T follicular helper cell (primary cell): ENCODE data around the gene MAML2.
"Not testable (repeated sequence)": the region's sequence is repeated elsewhere in the genome, so short reads cannot be mapped to it uniquely, and the experiment has no call there.

Experiments used
- DNase-seq: peaks from one replicate; pipeline ENCODE4 v3.0.0-alpha.2; 2020; ENCODE audit warnings: low read depth

MAML2 gene

DNA sequence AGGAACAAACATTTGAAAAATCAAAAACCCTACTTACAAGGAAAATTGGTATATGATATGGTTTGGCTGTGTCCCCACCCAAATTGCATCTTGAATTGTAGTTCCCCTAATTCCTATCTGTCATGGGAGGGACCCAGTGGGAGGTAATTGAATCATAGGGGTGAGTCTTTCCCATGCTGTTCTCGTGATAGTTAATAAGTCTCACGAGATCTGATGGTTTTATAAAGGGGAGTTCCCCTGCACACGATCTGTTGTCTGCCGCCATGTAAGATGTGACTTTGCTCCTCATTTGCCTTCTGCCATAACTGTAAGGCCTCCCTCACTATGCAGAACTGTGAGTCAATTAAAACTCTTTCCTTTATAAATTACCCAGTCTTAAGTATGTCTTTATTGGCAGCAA is 74.5 kb downstream of the MAML2 start:
- DNase-seq: not testable (repeated sequence)

GRCh38 chr11:96267496-96268032 is 75.4 kb downstream of the MAML2 start:
- no peak for DNase-seq

DNA sequence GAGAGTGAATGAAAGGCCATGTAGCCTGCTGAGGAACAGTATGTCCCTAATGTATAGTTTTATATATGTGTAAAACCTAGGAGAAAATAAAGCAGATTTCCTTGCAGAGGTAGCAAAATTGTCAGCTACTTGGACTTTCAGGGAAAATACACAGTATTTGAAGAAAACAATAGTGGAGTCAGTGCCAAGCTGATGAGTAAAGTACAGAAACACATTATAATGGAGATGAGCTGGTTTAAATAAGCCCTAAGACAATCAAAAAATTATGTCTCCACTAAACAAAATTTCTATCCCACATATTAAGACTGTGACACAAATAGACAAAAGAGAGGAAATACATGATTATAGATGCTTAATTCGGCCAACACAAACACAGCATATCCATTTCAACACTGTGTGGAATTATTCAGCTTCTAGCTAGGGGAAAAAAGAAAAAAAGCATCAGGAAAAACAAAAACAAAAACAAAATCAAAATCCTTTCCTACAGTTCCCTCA is 75.9 kb downstream of the MAML2 start:
- DNase-seq: no peak

DNA sequence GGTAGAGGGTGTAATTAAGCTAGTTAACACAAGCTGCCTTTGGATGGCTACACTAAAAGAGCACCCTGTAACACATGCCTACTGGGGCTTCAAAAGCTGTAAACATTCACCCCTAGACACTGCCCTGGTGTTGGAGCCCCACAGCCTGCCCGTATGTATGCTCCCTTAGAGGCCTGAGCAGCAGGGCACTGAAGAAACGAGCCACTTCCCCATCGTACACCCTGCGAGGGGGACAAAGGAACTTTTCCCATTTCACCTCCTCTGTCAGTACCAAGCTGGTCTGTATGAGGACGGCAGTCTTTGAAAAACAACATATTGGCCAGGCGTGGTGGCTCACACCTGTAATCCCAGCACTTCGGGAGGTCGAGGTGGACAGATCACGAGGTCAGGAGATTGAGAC is 77.0 kb downstream of the MAML2 start:
- no peak for DNase-seq

DNA sequence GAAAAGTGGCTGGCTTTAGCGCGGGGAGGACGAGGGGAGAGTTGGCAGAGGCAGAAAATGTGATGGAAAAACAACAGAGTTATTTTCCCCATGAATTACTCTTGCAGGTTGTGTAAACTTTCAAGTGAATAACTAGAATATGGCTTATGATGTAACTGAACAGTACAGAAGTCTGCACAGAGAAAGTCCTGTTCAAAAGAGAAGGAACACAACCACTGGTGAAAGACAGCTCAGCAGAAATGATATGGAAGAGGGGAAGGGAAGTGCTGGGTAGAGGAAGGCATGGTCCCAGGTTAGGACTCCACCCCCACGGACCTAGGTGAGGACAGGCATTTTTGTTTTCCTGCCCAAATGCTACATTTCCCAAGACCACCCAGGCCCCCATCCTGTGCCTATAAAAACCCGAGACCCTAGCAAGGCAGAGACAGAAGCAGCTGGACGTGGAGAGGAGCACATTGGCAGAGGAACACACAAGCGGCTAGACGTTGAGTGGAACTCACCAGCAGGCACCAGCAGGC is 77.7 kb downstream of the MAML2 start:
- no peak for DNase-seq

- DNase-seq: no peak
Observed at GRCh38 chr11:96264364-96264763, 78.6 kb downstream of the MAML2 start.

- no peak for DNase-seq
Observed at GRCh38 chr11:96263238-96263763, 79.7 kb downstream of the MAML2 start.

- no peak for DNase-seq
Observed at GRCh38 chr11:96260532-96260931, 82.5 kb downstream of the MAML2 start.

DNA sequence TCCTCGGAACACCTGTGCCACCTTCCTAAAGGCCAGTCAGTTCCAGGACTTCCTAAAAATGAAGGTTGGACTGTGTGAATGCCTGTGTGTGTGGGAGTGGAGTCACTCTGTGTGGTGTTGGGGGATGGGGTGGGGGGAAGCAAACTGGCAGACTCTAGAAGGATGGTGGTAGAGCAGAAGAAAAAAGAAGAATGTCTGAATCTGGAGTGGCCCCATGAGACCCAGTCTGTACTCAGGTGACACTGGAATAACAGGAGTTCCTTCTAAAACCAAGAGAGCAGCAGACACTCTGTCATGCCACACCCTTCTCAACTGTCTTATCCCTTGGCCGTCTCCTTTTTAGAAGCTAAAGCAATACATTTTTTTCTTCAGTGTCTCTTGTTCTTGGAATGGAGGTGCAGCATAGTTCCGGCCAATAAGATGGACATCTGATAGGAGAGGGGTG is 82.9 kb downstream of the MAML2 start:
- DNase-seq: no peak

GRCh38 chr11:96259134-96259830 is 83.7 kb downstream of the MAML2 start:
- no peak for DNase-seq

GRCh38 chr11:96257972-96258934 is 84.7 kb downstream of the MAML2 start:
- peak; percentile 26 for DNase-seq

DNA sequence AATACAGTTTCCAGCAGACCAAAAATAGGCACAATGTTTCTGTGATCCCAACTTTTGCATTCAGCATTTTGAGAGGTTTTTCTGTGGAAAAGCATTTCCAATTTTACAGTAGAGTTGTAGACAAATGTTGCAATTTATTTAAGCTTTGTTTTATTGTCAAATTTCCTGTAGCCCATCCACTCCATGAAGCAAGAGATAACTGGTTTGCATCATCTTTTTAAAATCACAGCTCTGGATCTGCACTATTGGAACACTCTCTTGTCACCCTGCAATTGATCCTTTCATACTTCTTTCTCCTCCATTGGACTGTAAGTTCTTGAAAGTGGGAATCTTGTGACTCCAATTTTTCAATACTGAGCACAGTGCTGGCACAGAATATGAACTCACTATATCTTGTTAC is 86.0 kb downstream of the MAML2 start:
- no peak for DNase-seq

DNA sequence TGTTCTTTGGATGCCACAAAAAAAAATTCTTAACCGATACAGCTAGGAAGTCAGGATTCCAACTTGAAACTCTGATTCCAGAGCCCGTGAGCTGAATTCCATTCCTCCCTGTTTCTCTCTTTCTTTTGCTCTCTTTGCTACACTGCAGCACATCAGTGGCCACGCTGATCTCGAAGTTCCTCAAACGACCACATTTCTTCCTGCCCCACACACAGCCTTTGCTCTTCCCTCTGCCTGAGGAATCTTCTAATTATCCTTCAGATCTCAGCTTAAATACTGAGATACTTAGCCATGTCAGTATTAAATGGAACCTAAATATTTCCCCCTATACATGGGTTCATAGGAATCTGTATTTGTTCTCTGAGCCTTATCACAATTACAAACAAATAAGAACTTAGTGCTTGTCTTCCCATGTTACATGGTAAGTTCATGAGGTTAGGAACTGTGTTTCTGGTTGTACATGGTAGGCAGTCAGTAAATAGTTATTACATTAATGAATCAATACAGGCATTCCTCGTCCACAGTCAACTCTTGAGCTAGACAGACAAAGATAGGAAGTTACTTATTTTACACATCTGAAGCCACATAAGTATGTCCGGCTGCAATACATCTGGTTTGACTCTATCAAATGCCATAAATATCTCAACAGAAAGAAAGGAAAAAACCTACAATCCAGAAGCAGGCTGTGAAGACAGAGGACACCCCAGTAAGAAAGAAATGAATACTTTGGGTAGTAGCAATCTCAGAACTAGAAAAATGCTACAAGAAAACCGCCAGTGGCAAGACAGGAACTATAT is 86.6 kb downstream of the MAML2 start:
- DNase-seq: no peak

GRCh38 chr11:96254854-96255253 is 88.1 kb downstream of the MAML2 start:
- DNase-seq: no peak

DNA sequence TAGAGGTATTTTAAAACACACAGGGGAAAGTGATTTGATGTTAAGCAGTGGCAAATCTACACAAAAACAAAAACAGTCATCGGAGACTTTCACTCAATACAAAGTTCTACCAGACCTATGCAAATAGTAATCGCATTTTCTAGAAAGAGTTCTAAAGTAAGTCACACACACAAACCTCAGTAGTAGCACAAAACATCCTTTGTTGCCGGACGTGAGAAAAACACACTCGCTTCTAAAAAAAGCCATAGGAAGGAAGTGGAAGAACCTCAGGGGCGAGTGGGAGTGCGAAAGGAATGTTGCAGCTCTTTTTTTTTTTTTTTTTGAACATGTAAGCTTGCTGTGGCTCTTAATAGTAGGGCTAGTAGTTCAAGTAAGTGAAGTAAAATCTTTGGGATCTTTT is 88.9 kb downstream of the MAML2 start:
- no peak for DNase-seq

GRCh38 chr11:96246718-96247552 is 96.1 kb downstream of the MAML2 start:
- DNase-seq: no peak

DNA sequence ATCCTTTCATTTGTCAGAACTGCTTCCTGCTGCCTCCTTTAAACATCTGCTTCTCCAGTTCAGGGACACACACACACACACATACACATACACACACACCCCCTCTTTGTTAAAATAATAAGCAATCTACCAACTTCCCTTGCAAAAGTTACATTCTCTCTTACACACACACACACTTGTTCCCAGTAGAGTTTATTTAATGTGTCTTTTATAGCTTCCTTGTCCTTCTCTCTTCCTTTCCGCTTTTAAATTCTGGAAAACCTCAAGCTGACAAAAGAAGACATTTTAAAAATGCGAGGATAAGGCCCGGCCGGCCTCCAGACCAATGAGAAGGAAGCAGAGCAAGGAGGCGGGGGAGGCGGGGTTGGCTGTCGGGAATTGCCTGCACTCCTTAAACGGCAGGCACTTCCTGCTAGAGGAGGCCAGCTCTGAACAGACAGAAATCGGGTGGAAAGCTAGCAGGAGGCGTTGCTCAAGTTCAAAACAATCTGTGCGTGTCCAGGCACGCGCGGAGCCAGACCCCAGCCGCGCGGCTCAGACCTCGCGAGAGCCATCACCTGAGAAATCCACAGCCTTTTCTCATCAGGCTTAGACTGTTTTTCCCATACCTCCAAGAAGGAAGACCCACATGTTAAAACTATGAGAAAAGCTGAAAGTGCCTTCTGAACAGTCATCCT is 99.9 kb downstream of the MAML2 start:
- peak; percentile 68 for DNase-seq

DNA sequence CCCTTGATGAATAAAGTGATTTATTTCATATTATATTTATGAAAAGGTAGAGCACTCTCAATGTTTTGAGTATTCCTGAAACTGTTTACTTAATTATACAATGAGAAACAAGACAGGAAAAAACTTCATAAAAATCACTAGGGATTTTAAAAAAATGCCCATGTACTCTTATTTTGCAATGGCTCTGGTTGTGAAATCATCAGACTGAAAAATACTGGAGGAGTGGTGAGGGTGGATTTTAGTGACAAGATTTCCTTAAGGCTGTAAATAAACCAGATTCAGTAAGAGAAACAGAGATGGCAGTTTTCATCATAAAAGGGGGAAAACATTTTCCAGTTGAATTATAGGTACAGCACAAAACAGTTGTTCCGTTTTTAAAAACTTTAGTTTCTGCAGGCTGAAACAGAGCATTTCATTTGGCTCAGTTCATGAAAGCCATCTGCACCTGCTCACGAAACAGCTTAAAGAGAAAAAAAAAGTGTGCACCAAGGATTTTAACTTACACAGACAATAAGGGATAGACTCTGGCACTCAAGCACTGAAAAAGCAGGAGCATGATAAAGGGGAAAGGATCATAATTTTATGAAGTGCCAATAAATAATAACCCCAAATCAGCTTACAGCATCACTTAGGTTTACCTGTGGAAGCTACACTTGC is 100.7 kb downstream of the MAML2 start:
- no peak for DNase-seq

GRCh38 chr11:96241331-96241841 is 101.6 kb downstream of the MAML2 start:
- DNase-seq: no peak
